ENCODE results near the gene SLC10A3.

Gene SLC10A3

GRCh38 chrX:154509455-154509854 lies 19.0 kb upstream of the SLC10A3 start:
- DNase-seq (ENCODE audit: low read depth), result no peak
- no peak for TF ChIP-seq CTCF (IDR thresholded peaks at IDR 0.05; ENCODE audit: low read depth, low read length, missing control alignments)
- no peak overlapping the region for H3K4me3 ChIP-seq (ENCODE audit: low read depth, low read length)

GRCh38 chrX:154508384-154508745 lies 17.9 kb upstream of the SLC10A3 start:
- no peak for TF ChIP-seq CTCF (IDR thresholded peaks at IDR 0.05; ENCODE audit: low read depth, low read length, missing control alignments)
- DNase-seq (ENCODE audit: low read depth), result no peak
- no peak overlapping the region for H3K4me3 ChIP-seq (ENCODE audit: low read depth, low read length)

GRCh38 chrX:154507673-154508383 lies 17.4 kb upstream of the SLC10A3 start:
- TF ChIP-seq CTCF (IDR thresholded peaks at IDR 0.05; ENCODE audit: low read depth, low read length, missing control alignments), result no peak
- H3K4me3 ChIP-seq (ENCODE audit: low read depth, low read length), result no peak overlapping the region
- no peak for DNase-seq (ENCODE audit: low read depth)

- DNase-seq (ENCODE audit: low read depth), result no peak
- no peak overlapping the region for H3K4me3 ChIP-seq (ENCODE audit: low read depth, low read length)
- no peak for TF ChIP-seq CTCF (IDR thresholded peaks at IDR 0.05; ENCODE audit: low read depth, low read length, missing control alignments)
Observed at GRCh38 chrX:154506483-154507332, 16.3 kb upstream of the SLC10A3 start.

- TF ChIP-seq CTCF (IDR thresholded peaks at IDR 0.05; ENCODE audit: low read depth, low read length, missing control alignments), result no peak
- H3K4me3 ChIP-seq (ENCODE audit: low read depth, low read length), result no peak overlapping the region
- DNase-seq (ENCODE audit: low read depth), result no peak
Observed at GRCh38 chrX:154505734-154506133, 15.3 kb upstream of the SLC10A3 start.

- H3K4me3 ChIP-seq (ENCODE audit: low read depth, low read length), result no peak overlapping the region
- no peak for TF ChIP-seq CTCF (IDR thresholded peaks at IDR 0.05; ENCODE audit: low read depth, low read length, missing control alignments)
- no peak for DNase-seq (ENCODE audit: low read depth)
Observed at GRCh38 chrX:154502989-154503388, 12.6 kb upstream of the SLC10A3 start.
